Measurements from ENCODE around the gene MUC4.

MUC4 gene

GRCh38 chr3:195752546-195753331 lies 59.0 kb downstream of the MUC4 start:
- no peak overlapping the region for H2AFZ ChIP-seq (ENCODE audit: low read depth, low read length)
- TF ChIP-seq CTCF (IDR thresholded peaks at IDR 0.05; ENCODE audit: borderline replicate concordance, extremely low read depth, low read length, poor library complexity, severe bottlenecking) (no peak), EZH2 (IDR thresholded peaks at IDR 0.05; ENCODE audit: borderline replicate concordance, low read depth, low read length, severe bottlenecking) (no peak)
- H3K4me3 ChIP-seq (ENCODE audit: low read depth in 1 of 2, low read length in 2 of 2) = no peak overlapping the region
- H4K20me1 ChIP-seq (ENCODE audit: insufficient read depth, low read length) = 0 out of 2 replicates have a peak, but pooled peaks cover 2% of the 10 kb centered on the region
- no peaks in the 10 kb centered on the region for H3K79me2 ChIP-seq (ENCODE audit: insufficient read depth, low read length)
- DNase-seq (peak; percentile 56), ATAC-seq (ENCODE audit: insufficient read depth, low read depth) (peak; percentile 47)
- no peaks in the 10 kb centered on the region for H3K27me3 ChIP-seq (ENCODE audit: insufficient read depth, low read length, poor library complexity)
- peaks cover 7% of the 10 kb centered on the region for H3K4me1 ChIP-seq (ENCODE audit: insufficient read depth, low read length)
- no peaks in the 10 kb centered on the region for H3K36me3 ChIP-seq (ENCODE audit: insufficient read depth, low read length)
- no peak overlapping the region for H3K27ac ChIP-seq (ENCODE audit: low read length)
- no peak overlapping the region for H3K9ac ChIP-seq (ENCODE audit: low read depth, low read length)
- no peaks in the 10 kb centered on the region for H3K9me3 ChIP-seq (ENCODE audit: insufficient read depth, low read length, severe bottlenecking)
- no peak overlapping the region for H3K4me2 ChIP-seq (ENCODE audit: insufficient read depth, low read length)

- TF ChIP-seq EZH2 (IDR thresholded peaks at IDR 0.05; ENCODE audit: borderline replicate concordance, low read depth, low read length, severe bottlenecking) (no peak), CTCF (IDR thresholded peaks at IDR 0.05; ENCODE audit: borderline replicate concordance, extremely low read depth, low read length, poor library complexity, severe bottlenecking) (no peak)
Measured at GRCh38 chr3:195752066-195752465, 59.7 kb downstream of the MUC4 start.

GRCh38 chr3:195751560-195751959 lies 60.2 kb downstream of the MUC4 start:
- H3K9ac ChIP-seq (ENCODE audit: low read depth, low read length) = no peak overlapping the region
- TF ChIP-seq EZH2 (IDR thresholded peaks at IDR 0.05; ENCODE audit: borderline replicate concordance, low read depth, low read length, severe bottlenecking) (no peak), CTCF (IDR thresholded peaks at IDR 0.05; ENCODE audit: borderline replicate concordance, extremely low read depth, low read length, poor library complexity, severe bottlenecking) (no peak)
- no peak overlapping the region for H2AFZ ChIP-seq (ENCODE audit: low read depth, low read length)
- DNase-seq (no peak), ATAC-seq (ENCODE audit: insufficient read depth, low read depth) (no peak)
- H3K9me3 ChIP-seq (ENCODE audit: insufficient read depth, low read length, severe bottlenecking) = no peaks in the 10 kb centered on the region
- H3K36me3 ChIP-seq (ENCODE audit: insufficient read depth, low read length) = no peaks in the 10 kb centered on the region
- H3K4me2 ChIP-seq (ENCODE audit: insufficient read depth, low read length) = no peak overlapping the region
- peaks cover 7% of the 10 kb centered on the region for H3K4me1 ChIP-seq (ENCODE audit: insufficient read depth, low read length)
- no peaks in the 10 kb centered on the region for H3K27me3 ChIP-seq (ENCODE audit: insufficient read depth, low read length, poor library complexity)
- 0 out of 2 replicates have a peak, but pooled peaks cover 2% of the 10 kb centered on the region for H4K20me1 ChIP-seq (ENCODE audit: insufficient read depth, low read length)
- H3K4me3 ChIP-seq (ENCODE audit: low read depth in 1 of 2, low read length in 2 of 2) = no peak overlapping the region
- H3K79me2 ChIP-seq (ENCODE audit: insufficient read depth, low read length) = no peaks in the 10 kb centered on the region
- H3K27ac ChIP-seq (ENCODE audit: low read length) = no peak overlapping the region

More at GRCh38 chr3:195752066-195752465, 59.7 kb downstream of the MUC4 start:
- Histone ChIP-seq H3K79me2 (ENCODE audit: insufficient read depth, low read length) (no peaks in the 10 kb centered on the region), H3K27ac (ENCODE audit: low read length) (no peak overlapping the region), H3K9ac (ENCODE audit: low read depth, low read length) (no peak overlapping the region), H2AFZ (ENCODE audit: low read depth, low read length) (no peak overlapping the region), H3K4me1 (ENCODE audit: insufficient read depth, low read length) (peaks cover 7% of the 10 kb centered on the region), H3K4me2 (ENCODE audit: insufficient read depth, low read length) (no peak overlapping the region), H3K36me3 (ENCODE audit: insufficient read depth, low read length) (no peaks in the 10 kb centered on the region), H3K9me3 (ENCODE audit: insufficient read depth, low read length, severe bottlenecking) (no peaks in the 10 kb centered on the region), H3K4me3 (ENCODE audit: low read depth in 1 of 2, low read length in 2 of 2) (no peak overlapping the region), H3K27me3 (ENCODE audit: insufficient read depth, low read length, poor library complexity) (no peaks in the 10 kb centered on the region), H4K20me1 (ENCODE audit: insufficient read depth, low read length) (0 out of 2 replicates have a peak, but pooled peaks cover 2% of the 10 kb centered on the region)
- DNase-seq = no peak
- no peak for ATAC-seq (ENCODE audit: insufficient read depth, low read depth)

Measured in DND-41 (cell line).